Thymus (tissue), 11 donors: ENCODE results near the gene STAC3. TPM values are rescaled to one million over a fixed set of nuclear protein-coding genes. Genes with fewer than 3 reads are reported as not detected.

Experiments
- DNase-seq, 9 donors: peaks; one replicate each; pipeline ENCODE4 v3.0.0-alpha.2; 2013; ENCODE audit warnings: low spot score in 9 of 9, low read depth in 6 of 9, missing footprints in 1 of 9
- H3K27ac ChIP-seq, 2 donors: one replicate each; pipeline ENCODE4 v1.5.1; 2013; ENCODE audit warnings: control low read depth in 1 of 2, low read depth in 1 of 2, low read length in 1 of 2, mild to moderate bottlenecking in 1 of 2, moderate library complexity in 1 of 2
- H3K27me3 ChIP-seq, 2 donors: one replicate each; pipeline ENCODE4 v1.5.1; 2013; ENCODE audit warnings: low read length in 1 of 2; ENCODE audit not compliant: control insufficient read depth in 2 of 2, insufficient read depth in 1 of 2
- H3K36me3 ChIP-seq, 2 donors: one replicate each; pipeline ENCODE4 v1.5.1; 2013; ENCODE audit warnings: low read length in 1 of 2, mild to moderate bottlenecking in 1 of 2, moderate library complexity in 1 of 2; ENCODE audit not compliant: control insufficient read depth in 2 of 2, insufficient read depth in 2 of 2
- H3K4me1 ChIP-seq, 2 donors: one replicate each; pipeline ENCODE4 v1.5.1; 2013; ENCODE audit warnings: low read length in 2 of 2; ENCODE audit not compliant: control insufficient read depth in 2 of 2, insufficient read depth in 2 of 2
- H3K4me3 ChIP-seq, 2 donors: one replicate each; pipeline ENCODE4 v1.5.1; 2013; ENCODE audit warnings: low read length in 2 of 2, control low read depth in 1 of 2, mild to moderate bottlenecking in 1 of 2
- H3K9me3 ChIP-seq, 2 donors: one replicate each; pipeline ENCODE4 v1.5.1; 2013; ENCODE audit warnings: low read length in 1 of 2, mild to moderate bottlenecking in 1 of 2; ENCODE audit not compliant: control insufficient read depth in 2 of 2, insufficient read depth in 1 of 2
- WGBS: extraction: QIAGEN DNeasy Blood & Tissue Kit; methylation state at CpG from one replicate; pipeline ENCODE4 v1.1.7; 2013; 5-methylcytosine and 5-hydroxymethylcytosine counted together
- polyA plus RNA-seq: library from polyadenylated mRNA; stranded (reverse); fragments of 200-250 nt; gene quantifications from one replicate; pipeline ENCODE4 v1.2.3, GENCODE V29; 2013
- total RNA-seq: library from RNA; stranded (reverse); fragments of 120-200 nt; gene quantifications from one replicate; pipeline ENCODE4 v1.2.4, GENCODE V29; 2013
- donor health status: healthy.

The STAC3 gene
- total and polyA plus RNA-seq, 2 donors = 2.1 to 12.3 TPM

DNA sequence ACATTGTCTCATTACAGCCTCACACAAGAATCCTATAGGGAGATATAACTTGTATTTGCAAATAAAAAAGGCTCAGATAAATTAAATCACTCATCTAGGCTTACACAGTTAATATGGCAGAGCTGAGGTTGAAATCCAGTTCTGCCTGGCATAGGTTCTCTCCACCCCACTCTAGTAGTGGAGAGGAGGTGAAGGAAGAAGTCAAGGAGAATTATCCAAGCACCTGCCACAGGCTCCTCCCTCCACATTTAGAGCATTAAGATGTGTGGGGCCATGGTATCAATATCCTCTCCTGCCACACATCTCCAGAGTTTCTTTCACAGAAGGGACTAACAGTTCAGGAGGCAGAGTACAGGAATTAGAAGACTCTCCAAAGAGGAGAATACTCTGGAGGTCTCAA lies 22.5 kb upstream of the STAC3 start:
- Histone ChIP-seq H3K27ac (no peak overlapping the region), H3K4me3 (no peak overlapping the region), H3K4me1 (no peaks in the 10 kb centered on the region), H3K36me3 (peaks cover 49 to 58% of the 10 kb centered on the region in 2 donors), H3K9me3 (no peaks in the 10 kb centered on the region), H3K27me3 (no peaks in the 10 kb centered on the region)
- no peak for DNase-seq

GRCh38 chr12:57272337-57273151 lies 21.6 kb upstream of the STAC3 start:
- H3K27me3 ChIP-seq = no peaks in the 10 kb centered on the region
- no peak overlapping the region for H3K27ac ChIP-seq
- no peaks in the 10 kb centered on the region for H3K9me3 ChIP-seq
- H3K4me3 ChIP-seq = no peak overlapping the region
- DNase-seq = no peak
- H3K4me1 ChIP-seq = no peaks in the 10 kb centered on the region
- peaks cover 54 to 58% of the 10 kb centered on the region in 2 donors for H3K36me3 ChIP-seq
- 96% methylated on average over 7 of the region's 7 CpGs for WGBS

- 97% methylated on average over 1 of the region's 1 CpG for WGBS
- Histone ChIP-seq H3K27me3 (no peaks in the 10 kb centered on the region), H3K9me3 (no peaks in the 10 kb centered on the region), H3K4me3 (no peak overlapping the region), H3K36me3 (peaks cover 58 to 61% of the 10 kb centered on the region in 2 donors), H3K4me1 (no peaks in the 10 kb centered on the region), H3K27ac (no peak overlapping the region)
- DNase-seq = no peak
These were observed 20.0 kb upstream of the STAC3 start for GRCh38 chr12:57270966-57271470.

DNA sequence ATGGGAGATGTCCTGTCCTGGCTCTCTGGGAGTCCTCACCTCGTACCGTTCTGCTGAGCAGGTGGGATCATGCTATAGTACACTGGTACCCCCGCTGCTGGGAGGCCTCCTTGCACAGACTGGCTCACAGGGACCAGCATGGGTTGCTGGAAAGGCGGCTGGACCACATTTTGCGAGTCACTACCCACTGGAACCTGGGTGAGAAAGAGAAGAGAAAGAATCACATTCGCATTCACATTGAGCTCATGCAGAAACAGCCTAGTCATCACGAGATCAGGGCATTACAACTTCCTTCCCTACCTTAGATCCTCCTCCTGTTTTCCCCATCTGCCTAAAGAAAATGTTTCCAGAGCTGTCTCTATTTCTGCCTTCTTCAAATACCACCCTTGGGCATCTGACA lies 17.3 kb upstream of the STAC3 start:
- Histone ChIP-seq H3K4me3 (no peak overlapping the region), H3K4me1 (peaks cover 0 to 2% of the 10 kb centered on the region in 2 donors), H3K9me3 (no peaks in the 10 kb centered on the region), H3K36me3 (peaks cover 59 to 63% of the 10 kb centered on the region in 2 donors), H3K27ac (no peak overlapping the region), H3K27me3 (no peaks in the 10 kb centered on the region)
- 85% methylated on average over 7 of the region's 7 CpGs for WGBS
- DNase-seq = no peak

DNA sequence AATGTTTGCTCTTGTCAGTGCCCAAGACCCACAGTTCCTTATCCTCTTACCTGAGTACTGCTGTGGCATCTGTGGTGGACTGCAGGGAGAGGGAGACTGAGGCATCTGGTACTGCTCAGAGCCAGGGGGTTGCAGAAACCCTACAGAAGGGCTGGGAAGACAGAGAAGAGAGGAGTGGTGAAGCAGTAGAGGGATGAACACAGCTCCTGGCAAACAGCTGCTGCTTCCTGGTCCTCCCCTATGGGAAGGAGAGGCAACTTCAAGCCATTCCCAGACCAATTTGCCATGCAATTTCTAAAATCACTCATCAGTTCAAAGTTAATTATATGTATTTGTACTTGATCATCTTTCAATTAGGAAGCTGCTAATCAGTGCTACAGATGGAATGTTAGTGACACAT lies 15.7 kb upstream of the STAC3 start:
- peaks cover 0 to 2% of the 10 kb centered on the region in 2 donors for H3K4me1 ChIP-seq
- no peak overlapping the region for H3K27ac ChIP-seq
- no peaks in the 10 kb centered on the region for H3K27me3 ChIP-seq
- peaks cover 50 to 65% of the 10 kb centered on the region in 2 donors for H3K36me3 ChIP-seq
- DNase-seq = no peak
- H3K9me3 ChIP-seq = no peaks in the 10 kb centered on the region
- H3K4me3 ChIP-seq = no peak overlapping the region

DNA sequence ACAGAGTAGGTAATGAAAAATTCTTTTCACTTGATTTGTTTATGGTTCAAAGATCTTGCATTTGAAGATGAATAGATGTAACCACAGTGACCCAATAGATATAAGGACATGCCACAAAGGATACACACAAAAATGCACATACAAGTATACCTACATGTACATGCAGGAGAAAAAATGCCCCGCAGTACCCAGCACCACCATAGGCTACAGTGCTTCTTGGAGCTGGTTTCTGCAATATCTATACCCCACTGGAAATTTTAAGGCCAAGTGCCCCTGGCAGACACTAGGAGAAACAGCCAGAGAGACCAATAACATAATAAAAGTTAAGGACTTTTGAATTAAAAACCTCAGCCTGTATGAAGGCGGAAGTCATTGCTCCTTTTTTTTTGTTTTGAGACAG lies 12.1 kb upstream of the STAC3 start:
- Histone ChIP-seq H3K27ac (no peak overlapping the region), H3K4me3 (no peak overlapping the region), H3K27me3 (no peaks in the 10 kb centered on the region), H3K9me3 (no peaks in the 10 kb centered on the region), H3K36me3 (peaks cover 47 to 77% of the 10 kb centered on the region in 2 donors), H3K4me1 (peaks cover 0 to 2% of the 10 kb centered on the region in 2 donors)
- WGBS = 98% methylated on average over 2 of the region's 2 CpGs
- no peak for DNase-seq

DNA sequence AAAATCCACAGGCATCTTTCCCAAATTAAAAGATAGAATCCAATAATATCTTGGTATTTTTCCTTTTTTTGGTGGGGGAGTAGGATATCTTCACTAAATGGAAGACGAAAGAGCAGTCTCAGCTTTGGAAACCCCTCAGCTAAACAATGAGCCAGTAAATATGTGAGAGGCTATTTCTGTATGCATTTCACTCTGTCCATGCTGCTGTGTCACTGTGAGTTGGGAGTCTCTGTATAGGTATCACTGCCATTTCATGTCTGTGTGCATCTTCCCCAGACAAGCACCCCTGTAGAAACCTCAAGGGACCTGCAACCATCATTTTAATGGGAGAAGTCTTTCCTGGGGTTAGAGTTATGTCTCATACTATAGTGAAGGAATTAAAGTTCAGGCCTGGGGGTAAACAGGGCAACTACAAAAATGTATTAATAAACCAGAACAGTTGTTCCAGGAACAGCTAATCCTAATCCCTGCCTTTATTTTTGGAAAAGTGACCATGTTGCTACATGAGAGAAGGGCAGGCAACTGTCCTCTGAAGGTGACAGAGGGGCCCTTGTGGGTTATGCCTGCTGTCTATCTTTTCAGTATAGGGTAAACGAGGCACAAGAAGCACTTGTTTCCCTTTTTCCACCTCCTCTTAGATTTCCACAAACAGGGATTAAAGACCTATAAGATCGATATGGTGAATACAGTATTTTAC lies 11.3 kb upstream of the STAC3 start:
- WGBS = 97% methylated on average over 3 of the region's 3 CpGs
- H3K4me1 ChIP-seq = peaks cover 0 to 2% of the 10 kb centered on the region in 2 donors
- H3K4me3 ChIP-seq = no peak overlapping the region
- H3K9me3 ChIP-seq = no peaks in the 10 kb centered on the region
- peaks cover 49 to 77% of the 10 kb centered on the region in 2 donors for H3K36me3 ChIP-seq
- no peak for DNase-seq
- no peak overlapping the region for H3K27ac ChIP-seq
- H3K27me3 ChIP-seq = no peaks in the 10 kb centered on the region

- no peak overlapping the region for H3K27ac ChIP-seq
These were observed 10.5 kb upstream of the STAC3 start for GRCh38 chr12:57261428-57261865.

GRCh38 chr12:57260366-57260765 lies 9.4 kb upstream of the STAC3 start:
- Histone ChIP-seq H3K4me3 (no peak overlapping the region), H3K27ac (no peak overlapping the region), H3K4me1 (peaks cover 0 to 2% of the 10 kb centered on the region in 2 donors), H3K27me3 (no peaks in the 10 kb centered on the region), H3K9me3 (no peaks in the 10 kb centered on the region), H3K36me3 (peaks cover 49 to 80% of the 10 kb centered on the region in 2 donors)
- 97% methylated on average over 4 of the region's 4 CpGs for WGBS
- DNase-seq = no peak

More at GRCh38 chr12:57261428-57261865, 10.5 kb upstream of the STAC3 start:
- Histone ChIP-seq H3K4me1 (peaks cover 0 to 2% of the 10 kb centered on the region in 2 donors), H3K27me3 (no peaks in the 10 kb centered on the region), H3K9me3 (no peaks in the 10 kb centered on the region), H3K4me3 (no peak overlapping the region), H3K36me3 (peaks cover 42 to 72% of the 10 kb centered on the region in 2 donors)
- no peak for DNase-seq
- WGBS = 96% methylated on average over 2 of the region's 2 CpGs
